MCF 10A (cell line): ENCODE measurements around the gene SPI1. TPM values are rescaled to one million over a fixed set of nuclear protein-coding genes. Genes with fewer than 3 reads are reported as not detected.

Source experiments
- BruUV-seq: library from RNA; stranded (reverse); fragments of 400-500 nt; replicated peaks from 2 replicates; lab custom pipeline; 2021; lab: Mats Ljungman, UMichigan
- CTCF ChIA-PET: fragments of 300-600 bp; sonication (Branson Sonifier 250); formaldehyde crosslinking; extraction: SDS; loops from one replicate; lab custom pipeline; 2021; ENCODE audit warnings: antibody characterized with exemption, inconsistent platforms; lab: Yijun Ruan, JAX
- POLR2A ChIA-PET: fragments of 300-600, 350-650 bp; sonication (Branson Sonifier 250); formaldehyde crosslinking; extraction: SDS; loops from one replicate; lab custom pipeline; 2020; ENCODE audit warnings: antibody characterized with exemption, inconsistent platforms; lab: Yijun Ruan, JAX
- DNase-seq: peaks from one replicate; pipeline ENCODE4 v3.0.0-alpha.2; 2018; ENCODE audit not compliant: unreplicated experiment
- H3K27ac Mint-ChIP-seq: one replicate; pipeline ENCODE4 v1.8.0; 2022; ENCODE audit warnings: mild to moderate bottlenecking, low read depth, mixed read lengths; ENCODE audit not compliant: unreplicated experiment
- H3K27me3 Mint-ChIP-seq: one replicate; pipeline ENCODE4 v1.8.0; 2022; ENCODE audit warnings: mixed read lengths; ENCODE audit not compliant: insufficient read depth, unreplicated experiment
- H3K36me3 Mint-ChIP-seq: one replicate; pipeline ENCODE4 v1.8.0; 2022; ENCODE audit warnings: mild to moderate bottlenecking, moderate library complexity, mixed read lengths; ENCODE audit not compliant: insufficient read depth, unreplicated experiment
- H3K4me1 Mint-ChIP-seq: one replicate; pipeline ENCODE4 v1.8.0; 2022; ENCODE audit warnings: mixed read lengths; ENCODE audit not compliant: insufficient read depth, unreplicated experiment
- H3K4me3 Mint-ChIP-seq: one replicate; pipeline ENCODE4 v1.8.0; 2022; ENCODE audit warnings: mild to moderate bottlenecking, moderate library complexity, mixed read lengths; ENCODE audit not compliant: unreplicated experiment
- H3K9me3 Mint-ChIP-seq: one replicate; pipeline ENCODE4 v1.8.0; 2022; ENCODE audit warnings: mixed read lengths; ENCODE audit not compliant: unreplicated experiment
- CTCF ChIP-seq: fragments of 200-600 bp; IDR thresholded peaks from one replicate; pipeline ENCODE4 v1.8.0; 2022; ENCODE audit warnings: antibody characterized with exemption, mild to moderate bottlenecking; ENCODE audit not compliant: unreplicated experiment
- intact Hi-C: fragments of 100-400 bp; cut with micrococcal nuclease; formaldehyde crosslinking; loops from 2 replicates; pipeline ENCODE4 v1.14.1; 2022
- total RNA-seq: library from RNA; stranded (reverse); gene quantifications from 2 replicates; pipeline ENCODE4 v1.2.3, GENCODE V29; 2022

SPI1 gene
- total RNA-seq, 1 experiment from 2014 or later = not detected

- intact Hi-C loops = loop anchor here (2.0 kb wide), 1 partner anchor 91 kb away; no protein-coding TSS in a partner anchor
- CTCF ChIA-PET = interaction anchor here (0.6 to 1.5 kb wide), 3 partner anchors 25 to 271 kb away, joined by 3 to 7 read pairs (median 3); no protein-coding TSS in a partner anchor
- no peak for DNase-seq
These were observed 28.7 kb downstream of the SPI1 start for GRCh38 chr11:47349521-47350095.

GRCh38 chr11:47348859-47349258 lies 29.5 kb downstream of the SPI1 start:
- H3K9me3 Mint-ChIP-seq = no peaks in the 10 kb centered on the region
- ChIA-PET POLR2A (no interaction called here), CTCF (interaction anchor here (0.8 kb wide), 1 partner anchor 45 kb away, joined by 3 read pairs; no protein-coding TSS in a partner anchor)
- intact Hi-C loops = loop anchor here (2.0 kb wide), 1 partner anchor 90 kb away; no protein-coding TSS in a partner anchor
- no peaks in the 10 kb centered on the region for H3K36me3 Mint-ChIP-seq
- no TSS peak for BruUV-seq
- peak; percentile 47 for DNase-seq
- no peak overlapping the region for H3K27ac Mint-ChIP-seq
- H3K4me3 Mint-ChIP-seq = no peak overlapping the region
- no peaks in the 10 kb centered on the region for H3K4me1 Mint-ChIP-seq
- H3K27me3 Mint-ChIP-seq = no peaks in the 10 kb centered on the region
- TF ChIP-seq CTCF = peak; percentile 9

More at GRCh38 chr11:47349521-47350095, 28.7 kb downstream of the SPI1 start:
- H3K4me3 Mint-ChIP-seq = no peak overlapping the region
- no peak overlapping the region for H3K27ac Mint-ChIP-seq
- no TSS peak for BruUV-seq
- no peaks in the 10 kb centered on the region for H3K36me3 Mint-ChIP-seq
- peaks cover 2% of the 10 kb centered on the region for H3K4me1 Mint-ChIP-seq
- H3K9me3 Mint-ChIP-seq = no peaks in the 10 kb centered on the region
- no peak for TF ChIP-seq CTCF
- POLR2A ChIA-PET = no interaction called here
- H3K27me3 Mint-ChIP-seq = no peaks in the 10 kb centered on the region

- Mint-ChIP-seq H3K27me3 (no peaks in the 10 kb centered on the region), H3K4me3 (no peak overlapping the region), H3K27ac (no peak overlapping the region), H3K9me3 (no peaks in the 10 kb centered on the region), H3K36me3 (no peaks in the 10 kb centered on the region), H3K4me1 (no peaks in the 10 kb centered on the region)
- no peak for TF ChIP-seq CTCF
- ChIA-PET CTCF (interaction anchor here (0.8 kb wide), 1 partner anchor 45 kb away, joined by 3 read pairs; no protein-coding TSS in a partner anchor), POLR2A (no interaction called here)
- BruUV-seq = no TSS peak
- no peak for DNase-seq
- intact Hi-C loops = loop anchor here (2.0 kb wide), 1 partner anchor 89 kb away; no protein-coding TSS in a partner anchor
These were observed 30.1 kb downstream of the SPI1 start for GRCh38 chr11:47348131-47348802.

- no peak for DNase-seq
- ChIA-PET POLR2A (no interaction called here), CTCF (interaction anchor here (0.9 kb wide), 1 partner anchor 27 kb away, joined by 4 read pairs; no protein-coding TSS in a partner anchor)
- H3K4me1 Mint-ChIP-seq = no peaks in the 10 kb centered on the region
- H3K9me3 Mint-ChIP-seq = no peaks in the 10 kb centered on the region
- TF ChIP-seq CTCF = no peak
- no peaks in the 10 kb centered on the region for H3K36me3 Mint-ChIP-seq
- H3K4me3 Mint-ChIP-seq = no peak overlapping the region
- intact Hi-C loops = no loop called here
- no TSS peak for BruUV-seq
- H3K27me3 Mint-ChIP-seq = no peaks in the 10 kb centered on the region
- H3K27ac Mint-ChIP-seq = no peak overlapping the region
These were observed 31.2 kb downstream of the SPI1 start for GRCh38 chr11:47347137-47347536.
